COLO668 (cell line): ENCODE data around the gene TOX2.

Experiments
- DNase-seq: peaks from one replicate; lab custom pipeline; 2025; ENCODE audit not compliant: unreplicated experiment; lab: John Stamatoyannopoulos, UW

TOX2 gene, protein sequence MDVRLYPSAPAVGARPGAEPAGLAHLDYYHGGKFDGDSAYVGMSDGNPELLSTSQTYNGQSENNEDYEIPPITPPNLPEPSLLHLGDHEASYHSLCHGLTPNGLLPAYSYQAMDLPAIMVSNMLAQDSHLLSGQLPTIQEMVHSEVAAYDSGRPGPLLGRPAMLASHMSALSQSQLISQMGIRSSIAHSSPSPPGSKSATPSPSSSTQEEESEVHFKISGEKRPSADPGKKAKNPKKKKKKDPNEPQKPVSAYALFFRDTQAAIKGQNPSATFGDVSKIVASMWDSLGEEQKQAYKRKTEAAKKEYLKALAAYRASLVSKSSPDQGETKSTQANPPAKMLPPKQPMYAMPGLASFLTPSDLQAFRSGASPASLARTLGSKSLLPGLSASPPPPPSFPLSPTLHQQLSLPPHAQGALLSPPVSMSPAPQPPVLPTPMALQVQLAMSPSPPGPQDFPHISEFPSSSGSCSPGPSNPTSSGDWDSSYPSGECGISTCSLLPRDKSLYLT

DNA sequence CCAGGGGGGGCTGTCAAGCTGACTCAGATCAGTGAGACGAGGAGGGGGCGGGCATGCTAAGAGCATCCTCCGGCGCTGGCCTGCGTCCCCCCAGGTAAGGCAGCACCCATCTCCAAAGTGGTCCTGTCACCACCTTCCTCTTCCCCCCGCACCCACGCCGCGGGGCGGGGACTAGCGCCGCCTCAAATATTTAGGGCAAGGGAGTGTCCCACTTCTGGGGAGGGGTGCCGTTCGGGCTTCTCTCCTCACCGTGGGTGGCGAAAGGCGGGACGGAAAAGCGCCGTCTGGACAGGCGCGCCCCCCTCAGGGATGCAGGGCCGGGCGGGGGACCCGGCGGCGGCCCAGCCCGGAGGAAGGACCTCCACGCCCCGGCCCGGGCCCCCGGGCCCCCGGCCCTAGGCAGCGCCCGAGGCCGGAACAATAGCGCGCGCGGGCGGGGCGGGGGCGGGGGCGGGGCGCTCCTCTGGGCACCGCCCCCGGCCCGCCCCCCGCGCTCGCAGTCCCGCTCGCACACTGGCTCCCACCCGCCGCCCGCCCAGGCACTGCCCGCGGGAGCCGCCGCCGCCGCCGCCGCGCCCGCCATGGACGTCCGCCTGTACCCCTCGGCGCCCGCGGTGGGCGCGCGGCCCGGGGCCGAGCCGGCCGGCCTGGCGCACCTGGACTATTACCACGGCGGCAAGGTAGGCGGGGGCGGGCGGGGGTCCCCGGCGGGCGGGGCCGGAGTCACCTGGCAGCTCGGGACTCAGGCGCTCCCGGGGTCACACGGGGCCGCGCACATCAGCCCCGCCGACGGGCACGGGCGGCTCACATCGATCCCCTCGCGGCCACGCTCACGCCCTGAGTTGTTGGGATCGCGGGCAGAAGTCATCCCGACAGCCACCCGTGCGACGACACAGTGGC lies at the start of gene TOX2:
Gene TOX2, plus strand, starts transcription at position 542 of the 900 bp plus-strand sequence. Its CDS starts 40 bp downstream, at position 582.
- DNase-seq: peak; percentile 53

DNA sequence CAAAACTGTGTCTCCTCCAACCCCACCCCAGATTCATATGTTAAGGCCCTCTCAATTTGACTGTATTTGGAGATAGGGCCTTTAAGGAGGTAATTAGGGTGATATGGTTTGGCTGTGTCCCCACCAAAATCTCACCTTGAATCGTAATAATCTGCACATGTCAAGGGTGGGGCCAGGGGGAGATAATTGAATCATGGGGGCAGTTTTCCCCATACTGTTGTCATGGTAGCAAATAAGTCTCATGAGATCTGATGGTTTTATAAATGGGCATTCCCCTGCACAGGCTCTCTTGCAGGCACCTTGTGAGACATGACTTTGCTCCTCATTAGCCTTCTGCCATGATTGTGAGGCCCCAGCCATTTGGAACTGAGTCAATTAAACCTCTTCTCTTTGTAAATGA lies 46.6 kb upstream of the TOX2 start:
- no peak for DNase-seq

DNA sequence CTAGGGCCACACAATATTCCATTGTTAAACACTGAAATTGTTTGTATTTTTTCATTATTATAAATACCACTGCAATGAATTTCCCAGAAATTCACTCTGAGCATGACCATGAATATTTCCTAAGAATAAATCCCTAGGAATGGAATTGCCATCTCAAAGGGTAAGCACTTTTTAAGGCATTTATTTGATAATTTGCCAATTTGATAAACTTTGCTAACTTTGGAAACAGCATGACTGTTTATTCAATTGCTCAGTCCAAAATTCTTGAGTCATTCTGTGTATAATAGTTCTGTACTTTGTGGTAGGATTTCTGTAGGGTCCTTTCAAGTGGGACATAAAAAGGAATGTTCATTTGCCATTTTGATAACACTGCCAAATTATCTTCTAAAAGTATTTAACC lies 44.2 kb upstream of the TOX2 start:
- no peak for DNase-seq

DNA sequence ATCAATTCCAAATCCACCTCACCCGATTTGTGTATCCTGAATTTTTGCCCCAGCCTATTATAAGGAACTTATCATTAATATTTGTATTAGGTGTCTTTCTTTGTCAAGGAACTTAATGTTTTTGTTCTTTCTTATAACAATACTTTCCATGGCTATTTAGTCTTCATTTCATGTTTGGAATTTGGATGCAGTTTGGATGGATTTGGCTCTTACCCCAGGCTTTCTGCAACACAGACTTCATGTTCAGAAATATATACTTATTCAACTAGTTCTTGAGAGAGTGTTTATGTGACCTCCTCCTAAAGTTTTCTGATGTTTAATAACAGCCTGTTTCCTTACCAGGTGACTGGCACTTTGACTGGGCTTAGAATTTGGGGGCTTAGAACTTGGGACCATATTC lies 35.9 kb upstream of the TOX2 start:
- DNase-seq: no peak

DNA sequence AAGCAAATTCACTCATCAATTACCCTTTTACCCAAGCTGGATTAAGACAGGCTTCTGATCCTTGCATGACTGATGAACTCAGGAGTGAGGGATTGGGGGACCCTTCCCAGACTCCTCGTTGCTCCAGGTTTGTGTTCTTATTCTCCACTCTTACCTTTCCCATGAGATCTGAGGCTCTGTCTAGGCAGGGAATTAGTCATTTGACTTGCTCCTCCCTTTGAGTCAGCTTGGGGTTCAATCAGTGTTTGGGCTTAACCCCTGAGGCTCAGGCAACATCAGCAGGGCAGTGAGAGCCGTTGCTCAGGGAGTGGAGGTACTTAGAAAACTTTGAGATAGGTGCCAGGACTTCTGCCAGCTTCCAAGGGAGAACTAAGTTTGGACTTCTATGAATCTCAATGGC lies 20.7 kb upstream of the TOX2 start:
- DNase-seq: no peak

DNA sequence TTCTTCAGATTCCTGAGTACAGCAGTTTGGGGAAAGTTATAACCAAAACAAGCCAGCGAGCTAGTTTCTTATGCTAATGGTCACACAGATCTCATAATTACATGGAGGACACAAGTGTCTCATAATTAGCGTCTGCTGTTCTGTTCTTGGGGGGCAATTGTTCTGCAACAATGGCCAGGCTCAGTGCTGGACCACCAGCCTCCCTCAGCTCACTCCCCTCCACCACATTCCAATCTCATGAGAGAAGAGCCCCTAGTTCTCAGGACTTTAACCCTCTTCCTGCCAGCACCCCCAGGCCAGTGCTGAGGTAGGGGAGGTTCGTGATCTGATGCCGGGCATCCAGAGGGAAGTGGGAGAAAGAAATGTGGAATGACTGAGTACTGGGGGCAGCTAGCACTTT lies 20.2 kb upstream of the TOX2 start:
- DNase-seq: no peak

DNA sequence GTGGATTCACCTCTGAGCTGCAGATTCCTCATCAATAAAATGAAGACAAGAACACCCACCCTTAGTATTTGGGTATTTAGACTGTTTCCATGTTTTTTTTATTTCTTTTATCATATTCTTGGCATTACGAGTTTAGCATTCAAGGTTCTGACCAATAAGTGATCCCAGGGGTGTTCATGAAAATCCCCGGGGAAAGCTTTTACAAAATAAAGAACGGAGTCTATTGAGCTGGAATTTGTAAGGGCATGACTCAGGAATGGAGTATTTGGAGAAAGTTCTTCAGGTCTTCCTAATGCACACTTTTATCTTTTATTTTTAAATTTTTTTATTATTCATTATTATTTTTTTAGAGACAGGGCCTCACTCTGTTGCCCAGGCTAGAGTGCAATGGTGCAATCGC lies 19.4 kb upstream of the TOX2 start:
- DNase-seq: no peak

DNA sequence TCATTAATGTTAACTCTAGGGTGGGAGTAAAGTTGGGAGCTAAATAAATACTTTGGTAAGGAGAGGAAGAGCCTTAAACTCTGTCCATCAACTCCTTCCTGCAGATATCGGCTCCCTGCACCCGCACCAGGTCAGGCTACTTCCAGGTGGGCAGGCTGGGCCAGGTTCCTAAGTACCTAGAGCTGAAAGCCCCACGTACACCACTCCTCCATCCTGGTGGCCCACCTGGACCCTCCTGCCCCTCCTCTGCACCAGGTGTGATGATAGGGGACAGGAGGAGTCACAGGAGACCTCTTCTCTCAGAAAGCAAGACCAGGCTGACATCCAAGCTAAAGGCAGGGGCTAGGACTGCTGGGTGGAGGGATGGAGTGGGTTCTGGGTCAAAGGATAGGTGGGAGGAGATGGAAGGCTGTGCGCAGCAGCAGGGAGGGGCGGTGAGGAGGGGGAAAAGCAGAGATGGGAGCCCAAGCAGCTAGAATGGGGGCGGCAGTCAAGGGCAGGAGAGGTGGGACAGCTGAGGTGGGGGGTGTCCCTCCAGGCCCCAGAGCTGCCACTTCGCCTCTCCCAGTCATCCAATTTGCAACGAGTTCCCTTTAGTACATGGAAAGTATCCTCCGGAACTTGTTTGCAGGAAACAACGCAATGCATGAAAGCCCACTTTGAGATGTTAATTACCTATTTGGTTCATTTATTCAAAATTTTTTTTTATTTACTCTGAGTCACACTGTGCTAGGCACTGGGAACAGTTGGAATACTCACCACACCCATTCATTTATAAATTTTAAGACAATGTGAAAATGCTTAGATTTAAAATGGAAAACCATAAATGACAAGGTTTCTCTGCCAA lies 15.2 kb upstream of the TOX2 start:
- DNase-seq: no peak

DNA sequence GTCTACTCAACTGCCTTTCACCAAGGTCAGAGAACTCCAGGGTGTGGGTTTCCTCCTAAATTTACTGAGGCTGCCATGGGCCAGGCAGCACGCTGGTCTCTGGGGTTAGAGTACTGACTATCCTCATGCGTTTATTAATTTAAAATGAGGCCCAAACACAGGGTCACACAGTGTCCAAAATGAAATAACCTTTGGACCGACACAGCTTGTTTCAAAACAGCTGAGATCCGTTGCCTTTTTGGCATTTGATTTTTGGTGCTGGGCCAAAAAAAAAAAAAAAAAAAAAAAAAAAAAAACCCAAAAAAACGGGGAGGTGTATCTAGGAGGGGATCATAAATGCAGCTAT lies 14.6 kb upstream of the TOX2 start:
- DNase-seq: no peak

DNA sequence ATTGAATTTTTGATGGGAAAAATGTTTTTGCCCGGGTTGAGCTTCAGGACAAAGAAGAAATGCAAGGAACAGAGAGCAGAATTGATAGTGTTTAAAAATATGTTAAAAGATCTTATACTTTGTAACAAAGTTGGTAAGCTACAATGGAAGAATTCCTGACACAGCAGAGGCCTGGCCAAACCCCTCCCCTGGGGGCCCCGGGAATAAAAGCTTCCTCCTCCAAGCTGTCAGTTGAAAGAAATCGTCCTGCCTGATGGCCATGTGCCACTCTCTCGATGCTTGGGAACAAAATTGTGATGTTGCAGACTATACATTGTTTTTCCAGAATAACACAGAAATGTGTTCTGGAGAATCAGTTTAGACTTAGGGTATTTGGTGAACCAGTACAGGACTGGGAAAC lies 14.2 kb upstream of the TOX2 start:
- DNase-seq: no peak

DNA sequence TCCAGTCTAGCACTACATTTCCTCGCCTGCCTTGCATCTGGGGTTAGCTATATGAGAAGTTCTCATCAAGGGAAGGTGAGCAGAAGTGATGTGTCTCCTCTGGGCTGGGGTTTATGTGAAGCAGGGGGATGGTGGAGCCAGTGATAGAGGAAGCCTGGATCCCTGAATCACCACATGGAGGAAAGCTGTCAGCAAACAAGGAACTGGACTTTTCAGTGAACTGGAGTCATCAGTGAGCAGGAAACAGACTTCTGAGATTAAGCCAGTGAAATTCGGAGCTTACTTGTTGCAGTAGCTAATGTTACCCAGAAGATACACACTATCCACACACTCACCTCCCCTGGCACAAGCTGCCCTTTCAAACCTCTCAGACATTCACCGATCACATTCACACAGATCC lies 13.4 kb upstream of the TOX2 start:
- DNase-seq: no peak

DNA sequence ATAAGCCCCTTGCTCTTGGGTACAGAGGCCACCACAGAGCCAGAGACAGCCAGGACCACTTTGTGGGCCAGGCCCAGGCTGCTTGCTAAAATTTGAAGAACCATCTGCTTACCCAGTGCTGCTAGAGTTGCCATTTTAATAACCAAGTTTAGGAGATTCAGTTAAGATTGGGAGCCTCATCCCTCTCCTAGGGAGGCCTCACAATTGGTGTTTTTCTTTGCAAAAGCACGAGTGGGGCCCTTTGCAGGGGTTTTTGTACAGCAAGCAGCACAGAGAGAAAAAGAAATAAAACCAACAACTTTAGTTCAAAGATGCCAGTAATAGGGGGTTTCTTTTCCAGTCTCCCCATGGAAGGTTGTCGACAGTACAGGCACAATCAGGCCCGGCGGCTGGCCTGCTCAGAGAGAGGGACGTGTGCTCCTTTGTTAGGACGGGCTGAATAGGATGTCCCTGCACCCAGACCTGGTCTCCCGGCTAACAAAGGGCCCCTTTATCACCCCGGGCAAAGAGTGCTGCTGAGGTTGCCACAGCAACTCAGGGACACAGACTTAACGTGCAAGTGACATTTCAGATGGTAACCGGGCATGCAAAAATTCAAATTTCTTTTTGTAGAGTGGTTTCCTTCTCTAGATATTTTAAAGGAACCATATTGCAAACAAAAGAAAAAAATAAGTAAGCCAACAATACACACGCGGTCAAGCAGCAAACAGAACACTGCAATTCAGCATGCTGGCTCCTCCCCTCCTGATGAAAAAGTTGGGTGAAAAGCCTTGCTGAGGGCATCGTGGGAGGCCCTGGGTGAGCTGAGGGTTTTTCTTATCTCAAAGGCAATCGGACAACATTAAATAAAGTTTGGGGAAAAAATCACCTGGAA lies 10.5 kb upstream of the TOX2 start:
- peak; percentile 48 for DNase-seq

DNA sequence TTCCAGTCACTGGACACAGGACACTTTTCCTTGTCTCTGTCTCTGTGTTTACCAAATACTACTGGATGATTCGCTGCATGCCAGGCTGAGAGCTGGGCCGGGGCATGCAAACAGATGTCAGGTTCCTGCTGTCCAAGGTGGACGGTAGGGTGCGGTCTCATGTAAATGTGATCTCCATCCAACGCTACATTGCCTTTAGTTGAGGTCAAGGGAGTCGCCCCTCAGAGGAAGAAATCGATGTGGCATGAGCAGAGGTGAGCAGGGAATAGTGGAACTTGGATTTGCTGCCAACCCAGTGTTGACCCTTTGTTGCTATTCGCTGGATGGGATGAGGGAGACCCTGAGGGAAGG lies 9.8 kb upstream of the TOX2 start:
- DNase-seq: peak; percentile 43

DNA sequence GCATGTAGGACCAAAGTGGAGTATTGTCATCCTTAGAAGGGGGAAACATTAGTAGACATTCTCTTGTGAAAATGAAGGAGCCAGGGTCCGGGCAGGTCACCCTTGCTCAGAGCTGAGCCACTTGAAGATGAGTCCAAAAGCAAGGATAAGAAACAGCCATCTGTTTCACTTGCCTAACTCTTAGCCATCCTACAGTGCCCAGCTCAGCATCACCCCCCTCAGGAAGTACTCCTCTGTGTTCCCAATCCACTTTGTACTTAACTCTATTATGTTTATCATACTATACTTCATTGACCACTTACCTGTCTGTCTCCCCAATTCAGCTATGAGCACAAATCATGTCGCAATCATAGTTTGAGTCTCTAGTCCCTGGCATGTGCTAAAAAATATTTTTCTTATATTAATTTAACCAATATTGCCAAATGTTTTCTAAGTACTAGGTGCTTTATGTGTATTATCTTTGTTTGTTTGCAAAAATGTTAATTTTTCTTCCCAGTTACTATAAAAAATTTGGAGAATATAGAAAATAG lies 8.1 kb upstream of the TOX2 start:
- no peak for DNase-seq

DNA sequence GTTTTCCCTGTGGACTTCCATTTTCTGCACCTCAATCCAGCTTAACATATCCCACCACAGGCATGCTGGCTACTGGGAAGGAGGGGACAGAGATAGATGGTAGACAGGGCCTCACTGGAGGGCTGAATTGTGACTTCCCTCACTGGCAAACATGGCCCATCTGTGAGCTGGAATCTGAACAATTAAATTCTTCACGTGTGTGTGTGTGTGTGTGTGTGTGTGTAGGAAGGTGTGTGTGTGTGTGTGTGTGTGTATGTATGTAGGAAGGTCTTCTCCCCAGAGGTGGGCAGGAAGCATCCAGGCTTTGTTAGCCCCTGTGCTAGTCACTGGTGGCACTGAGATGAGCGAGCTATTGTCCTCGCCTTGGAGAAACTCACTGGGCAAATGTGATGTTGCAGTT lies 5.4 kb upstream of the TOX2 start:
- no peak for DNase-seq

DNA sequence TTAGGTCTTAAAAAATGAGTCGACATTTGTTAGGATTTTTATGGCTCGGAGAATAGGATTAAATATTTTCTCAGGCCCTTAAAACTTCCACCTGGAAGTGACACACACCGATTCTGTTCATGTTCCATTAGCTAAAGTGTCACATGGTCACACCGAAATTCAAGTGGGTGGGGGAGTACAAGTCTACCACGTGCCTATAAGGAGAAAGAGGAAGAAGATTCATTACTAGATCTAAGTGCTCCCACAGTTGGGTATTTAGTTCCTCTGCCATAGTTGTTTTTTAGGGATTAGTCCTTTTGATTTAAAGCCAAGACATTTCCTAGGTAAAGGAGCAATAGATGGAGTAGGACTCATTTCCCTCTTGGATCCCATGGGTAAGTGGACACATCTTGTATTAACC lies 4.9 kb upstream of the TOX2 start:
- DNase-seq: no peak

DNA sequence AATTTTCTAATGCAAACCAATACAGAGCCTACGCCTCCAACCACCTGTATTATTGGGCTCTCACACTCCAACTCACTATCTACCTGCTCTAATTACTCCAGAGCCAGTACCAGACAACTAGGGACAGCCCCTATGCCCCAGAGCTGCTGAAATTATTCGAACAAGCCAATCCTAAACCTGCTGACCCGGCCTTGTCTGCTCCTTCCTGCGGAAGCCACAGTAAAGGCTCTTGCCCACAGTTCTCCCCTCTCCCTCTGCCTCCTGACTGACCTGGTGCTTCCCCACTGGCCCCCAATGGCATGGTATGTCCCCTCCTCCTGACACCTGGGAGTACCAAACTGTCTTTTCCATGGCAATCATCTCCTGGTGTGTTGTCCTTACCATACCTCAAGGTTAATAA lies 4.1 kb upstream of the TOX2 start:
- DNase-seq: no peak

DNA sequence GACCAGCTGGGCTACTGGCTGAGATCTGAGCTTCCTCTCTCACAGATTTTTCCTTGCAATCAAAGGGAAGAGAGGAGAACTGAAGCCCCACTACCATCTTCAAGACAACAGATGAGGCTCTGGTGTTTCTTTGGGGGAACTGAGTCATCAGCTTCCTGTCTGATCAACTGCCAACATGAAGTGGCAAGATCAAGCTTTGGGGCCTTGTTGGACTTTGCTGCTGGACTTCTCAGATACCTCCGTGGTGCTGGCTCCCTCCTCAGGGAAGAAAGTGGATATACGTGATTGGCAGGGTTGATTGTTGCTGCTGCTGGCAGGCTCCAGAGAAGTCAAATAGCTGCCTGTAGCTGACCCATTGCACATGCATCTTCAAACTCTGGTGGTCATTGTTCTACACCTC lies 3.6 kb upstream of the TOX2 start:
- no peak for DNase-seq

DNA sequence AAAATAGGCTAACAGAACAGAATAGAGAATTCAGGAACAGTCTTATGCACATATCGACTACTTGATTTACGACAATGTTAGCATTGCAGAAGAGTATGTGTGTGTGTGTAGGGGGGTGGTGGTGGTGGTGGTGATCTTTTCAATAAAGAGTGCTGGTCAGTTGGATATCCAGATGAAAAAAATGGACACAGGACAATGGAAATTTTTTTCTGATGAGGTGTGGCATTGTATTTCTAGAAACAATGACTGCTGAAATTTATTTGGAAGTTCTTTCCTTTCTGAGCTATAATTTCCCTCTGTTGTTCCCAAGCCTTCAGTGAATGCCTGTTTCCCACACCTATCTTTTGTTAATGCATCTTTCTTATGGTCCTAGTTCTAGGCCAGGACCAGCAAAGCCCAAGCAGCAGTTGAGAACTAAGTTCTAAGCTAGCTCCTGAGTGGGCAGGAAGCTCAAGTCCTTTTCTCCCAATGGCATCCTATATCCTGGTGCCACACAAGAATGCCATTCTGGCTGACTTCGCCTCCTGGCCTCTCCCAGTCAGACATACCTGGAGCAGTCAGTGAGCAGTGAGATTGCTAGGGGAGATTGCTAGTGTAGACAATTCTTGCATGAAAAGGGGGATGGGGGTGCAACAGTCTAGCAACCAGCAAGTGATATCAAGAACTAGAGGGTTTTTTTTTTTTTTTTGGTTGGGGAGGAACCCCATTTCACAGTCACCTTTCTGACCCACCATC lies 1.2 kb upstream of the TOX2 start:
- no peak for DNase-seq
